ENCODE measurements around the gene AAK1. TPM values are rescaled to one million over a fixed set of nuclear protein-coding genes. Genes with fewer than 3 reads are reported as not detected.

Gene AAK1
- total and polyA plus RNA-seq, 2 of the 13 experiments (the other 11 are each of a cell fraction or from before 2014, with no cell fraction given): 9.8 to 10.3 TPM

DNA sequence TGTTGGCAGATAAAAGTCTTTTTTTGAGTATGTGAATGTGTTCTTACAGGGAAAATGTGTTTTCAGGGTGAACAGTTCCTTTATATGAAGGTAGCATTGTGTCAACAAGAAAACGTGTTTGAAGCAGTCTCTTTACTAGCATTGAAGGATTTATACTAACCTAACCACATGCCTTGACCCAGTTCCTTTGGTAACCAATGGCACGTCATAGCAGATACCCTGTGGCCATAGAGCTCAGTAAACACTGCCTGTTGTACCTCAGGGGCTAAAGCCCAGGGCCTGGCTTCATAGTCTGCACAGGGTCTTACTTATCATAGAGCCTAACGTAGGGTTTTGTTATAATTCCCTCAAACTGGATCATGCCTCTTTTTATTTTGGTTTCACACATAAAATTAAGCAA, 174.2 kb downstream of the AAK1 start:
- Histone ChIP-seq H3K4me2 (ENCODE audit: low read depth, low read length) (no peak overlapping the region), H3K9ac (ENCODE audit: insufficient read depth, low read depth, low read length) (no peak overlapping the region), H3K36me3 (replicated peaks in 1 of 2; ENCODE audit: control insufficient read depth in 1 of 2, insufficient read depth in 2 of 2, low read length in 2 of 2) (peaks cover 0 to 11% of the 10 kb centered on the region in 2 experiments; a peak in 2 of 5 replicates), H3K27ac (ENCODE audit: extremely low read length, insufficient read depth, low read length) (no peak overlapping the region), H3K4me1 (ENCODE audit: insufficient read depth, low read length) (no peaks in the 10 kb centered on the region), H3K79me2 (ENCODE audit: insufficient read depth, low read length) (no peaks in the 10 kb centered on the region), H4K20me1 (ENCODE audit: insufficient read depth, low read length) (no peaks in the 10 kb centered on the region), H2AFZ (ENCODE audit: low read length) (no peak overlapping the region), H3K4me3 (replicated peaks in 1 of 3; ENCODE audit: insufficient read depth in 1 of 3, low read depth in 2 of 3, low read length in 3 of 3) (no peak overlapping the region), H3K27me3 (ENCODE audit: control insufficient read depth in 1 of 2, insufficient read depth in 2 of 2, low read length in 2 of 2) (no peaks in the 10 kb centered on the region), H3K9me3 (ENCODE audit: low read length) (no peaks in the 10 kb centered on the region)
- POLR2A ChIA-PET: no interaction called here
- TF ChIP-seq SAP130 (CRISPR knock-in tag; IDR thresholded peaks at IDR 0.05; ENCODE audit: low read depth) (no peak), NR3C1 (CRISPR knock-in tag; IDR thresholded peaks at IDR 0.05) (no peak)
- CTCF ChIA-PET (ENCODE audit: low intra/inter-chr PET ratio, low total read pairs): no interaction called here
- ATAC-seq (no peak), FAIRE-seq (peak; percentile 52), DNase-seq (ENCODE audit: low spot score) (no peak)
- intact Hi-C loops (cut with micrococcal nuclease; ENCODE audit: unreplicated experiment) (no loop called here), in situ Hi-C loops (cut with HindIII; ENCODE audit: extremely low pct_ligation_motif_present, low pct_unique_long_range_greater_than_20kb) (no loop called here)
- 96% methylated on average over 3 of the region's 3 CpGs for WGBS (ENCODE audit: low lambda C conversion rate)
- no TSS peak for BruUV-seq (replicated peaks)

DNA sequence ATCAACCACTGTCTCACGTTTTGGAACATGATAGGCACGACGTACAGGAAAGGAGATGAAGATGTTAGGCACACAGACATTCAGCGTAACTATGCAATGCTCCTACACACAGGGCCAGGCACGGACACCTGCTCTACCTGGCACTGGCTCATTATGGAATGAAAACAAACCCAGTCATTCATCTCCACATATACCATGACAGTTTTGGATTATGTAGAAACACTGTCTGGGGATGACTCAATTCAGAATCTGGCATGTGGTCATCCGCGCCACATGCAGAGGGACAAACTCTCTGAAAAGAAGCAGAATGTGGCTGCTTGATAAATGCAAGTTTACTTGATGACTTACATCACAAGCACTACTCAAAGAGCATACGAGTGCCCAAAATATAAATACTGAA, 176.8 kb downstream of the AAK1 start:
- H3K9me3 ChIP-seq (ENCODE audit: low read length): no peaks in the 10 kb centered on the region
- CTCF ChIA-PET (ENCODE audit: low intra/inter-chr PET ratio, low total read pairs): no interaction called here
- no peaks in the 10 kb centered on the region for H3K79me2 ChIP-seq (ENCODE audit: insufficient read depth, low read length)
- ATAC-seq (no peak), FAIRE-seq (no peak), DNase-seq (ENCODE audit: low spot score) (no peak)
- TF ChIP-seq, protein P1, sequence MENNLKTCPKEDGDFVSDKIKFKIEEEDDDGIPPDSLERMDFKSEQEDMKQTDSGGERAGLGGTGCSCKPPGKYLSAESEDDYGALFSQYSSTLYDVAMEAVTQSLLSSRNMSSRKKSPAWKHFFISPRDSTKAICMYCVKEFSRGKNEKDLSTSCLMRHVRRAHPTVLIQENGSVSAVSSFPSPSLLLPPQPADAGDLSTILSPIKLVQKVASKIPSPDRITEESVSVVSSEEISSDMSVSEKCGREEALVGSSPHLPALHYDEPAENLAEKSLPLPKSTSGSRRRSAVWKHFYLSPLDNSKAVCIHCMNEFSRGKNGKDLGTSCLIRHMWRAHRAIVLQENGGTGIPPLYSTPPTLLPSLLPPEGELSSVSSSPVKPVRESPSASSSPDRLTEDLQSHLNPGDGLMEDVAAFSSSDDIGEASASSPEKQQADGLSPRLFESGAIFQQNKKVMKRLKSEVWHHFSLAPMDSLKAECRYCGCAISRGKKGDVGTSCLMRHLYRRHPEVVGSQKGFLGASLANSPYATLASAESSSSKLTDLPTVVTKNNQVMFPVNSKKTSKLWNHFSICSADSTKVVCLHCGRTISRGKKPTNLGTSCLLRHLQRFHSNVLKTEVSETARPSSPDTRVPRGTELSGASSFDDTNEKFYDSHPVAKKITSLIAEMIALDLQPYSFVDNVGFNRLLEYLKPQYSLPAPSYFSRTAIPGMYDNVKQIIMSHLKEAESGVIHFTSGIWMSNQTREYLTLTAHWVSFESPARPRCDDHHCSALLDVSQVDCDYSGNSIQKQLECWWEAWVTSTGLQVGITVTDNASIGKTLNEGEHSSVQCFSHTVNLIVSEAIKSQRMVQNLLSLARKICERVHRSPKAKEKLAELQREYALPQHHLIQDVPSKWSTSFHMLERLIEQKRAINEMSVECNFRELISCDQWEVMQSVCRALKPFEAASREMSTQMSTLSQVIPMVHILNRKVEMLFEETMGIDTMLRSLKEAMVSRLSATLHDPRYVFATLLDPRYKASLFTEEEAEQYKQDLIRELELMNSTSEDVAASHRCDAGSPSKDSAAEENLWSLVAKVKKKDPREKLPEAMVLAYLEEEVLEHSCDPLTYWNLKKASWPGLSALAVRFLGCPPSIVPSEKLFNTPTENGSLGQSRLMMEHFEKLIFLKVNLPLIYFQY (CRISPR knock-in tag; IDR thresholded peaks at IDR 0.05; ENCODE audit: borderline replicate concordance): no peak
- no peak for TF ChIP-seq SNRNP70 (IDR thresholded peaks at IDR 0.05; ENCODE audit: low read depth, low read length)
- no peak for TF ChIP-seq FOXJ3 (CRISPR knock-in tag; IDR thresholded peaks at IDR 0.05; ENCODE audit: borderline replicate concordance)
- no peak for TF ChIP-seq TEAD2 (CRISPR knock-in tag; IDR thresholded peaks at IDR 0.05)
- TF ChIP-seq, protein P2, sequence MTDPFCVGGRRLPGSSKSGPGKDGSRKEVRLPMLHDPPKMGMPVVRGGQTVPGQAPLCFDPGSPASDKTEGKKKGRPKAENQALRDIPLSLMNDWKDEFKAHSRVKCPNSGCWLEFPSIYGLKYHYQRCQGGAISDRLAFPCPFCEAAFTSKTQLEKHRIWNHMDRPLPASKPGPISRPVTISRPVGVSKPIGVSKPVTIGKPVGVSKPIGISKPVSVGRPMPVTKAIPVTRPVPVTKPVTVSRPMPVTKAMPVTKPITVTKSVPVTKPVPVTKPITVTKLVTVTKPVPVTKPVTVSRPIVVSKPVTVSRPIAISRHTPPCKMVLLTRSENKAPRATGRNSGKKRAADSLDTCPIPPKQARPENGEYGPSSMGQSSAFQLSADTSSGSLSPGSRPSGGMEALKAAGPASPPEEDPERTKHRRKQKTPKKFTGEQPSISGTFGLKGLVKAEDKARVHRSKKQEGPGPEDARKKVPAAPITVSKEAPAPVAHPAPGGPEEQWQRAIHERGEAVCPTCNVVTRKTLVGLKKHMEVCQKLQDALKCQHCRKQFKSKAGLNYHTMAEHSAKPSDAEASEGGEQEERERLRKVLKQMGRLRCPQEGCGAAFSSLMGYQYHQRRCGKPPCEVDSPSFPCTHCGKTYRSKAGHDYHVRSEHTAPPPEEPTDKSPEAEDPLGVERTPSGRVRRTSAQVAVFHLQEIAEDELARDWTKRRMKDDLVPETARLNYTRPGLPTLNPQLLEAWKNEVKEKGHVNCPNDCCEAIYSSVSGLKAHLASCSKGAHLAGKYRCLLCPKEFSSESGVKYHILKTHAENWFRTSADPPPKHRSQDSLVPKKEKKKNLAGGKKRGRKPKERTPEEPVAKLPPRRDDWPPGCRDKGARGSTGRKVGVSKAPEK (CRISPR knock-in tag; IDR thresholded peaks at IDR 0.05; ENCODE audit: borderline replicate concordance): no peak
- no peak for TF ChIP-seq ZBTB21 (CRISPR knock-in tag; IDR thresholded peaks at IDR 0.05)
- TF ChIP-seq ZNF329 (CRISPR knock-in tag; IDR thresholded peaks at IDR 0.05; ENCODE audit: low read depth): no peak
- TF ChIP-seq, protein P3, sequence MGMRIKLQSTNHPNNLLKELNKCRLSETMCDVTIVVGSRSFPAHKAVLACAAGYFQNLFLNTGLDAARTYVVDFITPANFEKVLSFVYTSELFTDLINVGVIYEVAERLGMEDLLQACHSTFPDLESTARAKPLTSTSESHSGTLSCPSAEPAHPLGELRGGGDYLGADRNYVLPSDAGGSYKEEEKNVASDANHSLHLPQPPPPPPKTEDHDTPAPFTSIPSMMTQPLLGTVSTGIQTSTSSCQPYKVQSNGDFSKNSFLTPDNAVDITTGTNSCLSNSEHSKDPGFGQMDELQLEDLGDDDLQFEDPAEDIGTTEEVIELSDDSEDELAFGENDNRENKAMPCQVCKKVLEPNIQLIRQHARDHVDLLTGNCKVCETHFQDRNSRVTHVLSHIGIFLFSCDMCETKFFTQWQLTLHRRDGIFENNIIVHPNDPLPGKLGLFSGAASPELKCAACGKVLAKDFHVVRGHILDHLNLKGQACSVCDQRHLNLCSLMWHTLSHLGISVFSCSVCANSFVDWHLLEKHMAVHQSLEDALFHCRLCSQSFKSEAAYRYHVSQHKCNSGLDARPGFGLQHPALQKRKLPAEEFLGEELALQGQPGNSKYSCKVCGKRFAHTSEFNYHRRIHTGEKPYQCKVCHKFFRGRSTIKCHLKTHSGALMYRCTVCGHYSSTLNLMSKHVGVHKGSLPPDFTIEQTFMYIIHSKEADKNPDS (CRISPR knock-in tag; IDR thresholded peaks at IDR 0.05): no peak
- H3K4me1 ChIP-seq (ENCODE audit: insufficient read depth, low read length): no peaks in the 10 kb centered on the region
- H4K20me1 ChIP-seq (ENCODE audit: insufficient read depth, low read length): no peaks in the 10 kb centered on the region
- H3K4me2 ChIP-seq (ENCODE audit: low read depth, low read length): no peak overlapping the region
- no TSS peak for BruUV-seq (replicated peaks)
- 92% methylated on average over 8 of the region's 8 CpGs for WGBS (ENCODE audit: low lambda C conversion rate)
- H3K27me3 ChIP-seq (ENCODE audit: control insufficient read depth in 1 of 2, insufficient read depth in 2 of 2, low read length in 2 of 2): no peaks in the 10 kb centered on the region
- intact Hi-C loops (cut with micrococcal nuclease; ENCODE audit: unreplicated experiment) (no loop called here), in situ Hi-C loops (cut with HindIII; ENCODE audit: extremely low pct_ligation_motif_present, low pct_unique_long_range_greater_than_20kb) (no loop called here)
- peaks cover 0 to 11% of the 10 kb centered on the region in 2 experiments; a peak in 2 of 5 replicates for H3K36me3 ChIP-seq (replicated peaks in 1 of 2; ENCODE audit: control insufficient read depth in 1 of 2, insufficient read depth in 2 of 2, low read length in 2 of 2)
- no peak overlapping the region for H3K9ac ChIP-seq (ENCODE audit: insufficient read depth, low read depth, low read length)
- no peak overlapping the region for H3K4me3 ChIP-seq (replicated peaks in 1 of 3; ENCODE audit: insufficient read depth in 1 of 3, low read depth in 2 of 3, low read length in 3 of 3)
- H2AFZ ChIP-seq (ENCODE audit: low read length): no peak overlapping the region
- H3K27ac ChIP-seq (ENCODE audit: extremely low read length, insufficient read depth, low read length): no peak overlapping the region
- POLR2A ChIA-PET: no interaction called here
